Glutamatergic neuron (in vitro differentiated cells): ENCODE results near the gene HOXA9. TPM values are rescaled to one million over a fixed set of nuclear protein-coding genes. Genes with fewer than 3 reads are reported as not detected.

ENCODE experiments used
- DNase-seq: peaks from one replicate; pipeline ENCODE4 v3.0.0; 2022
- H3K27ac Mint-ChIP-seq: one replicate; pipeline ENCODE4 v1.8.0; 2020; ENCODE audit warnings: mild to moderate bottlenecking, mixed read lengths, inconsistent platforms; ENCODE audit not compliant: unreplicated experiment
- H3K27me3 Mint-ChIP-seq: one replicate; pipeline ENCODE4 v1.8.0; 2020; ENCODE audit warnings: mild to moderate bottlenecking, moderate library complexity, mixed read lengths, inconsistent platforms; ENCODE audit not compliant: unreplicated experiment
- H3K36me3 Mint-ChIP-seq: one replicate; pipeline ENCODE4 v1.8.0; 2020; ENCODE audit warnings: mild to moderate bottlenecking, mixed read lengths, inconsistent platforms; ENCODE audit not compliant: unreplicated experiment
- H3K4me1 Mint-ChIP-seq: one replicate; pipeline ENCODE4 v1.8.0; 2020; ENCODE audit warnings: mild to moderate bottlenecking, low read depth, mixed read lengths, inconsistent platforms; ENCODE audit not compliant: unreplicated experiment
- H3K4me3 Mint-ChIP-seq: one replicate; pipeline ENCODE4 v1.8.0; 2020; ENCODE audit warnings: mild to moderate bottlenecking, mixed read lengths, inconsistent platforms; ENCODE audit not compliant: unreplicated experiment
- H3K9me3 Mint-ChIP-seq: one replicate; pipeline ENCODE4 v1.8.0; 2020; ENCODE audit warnings: mild to moderate bottlenecking, moderate library complexity, mixed read lengths, inconsistent platforms; ENCODE audit not compliant: unreplicated experiment
- total RNA-seq: library from RNA; stranded (reverse); fragmentation: NEBNext Ultra II Directional; extraction: Animal tissue kit (Norgen Biotek cat#: 25700); gene quantifications from one replicate; pipeline ENCODE4 v1.2.1, GENCODE V29; 2021; ENCODE audit not compliant: unreplicated experiment
- TF ChIP-seq, protein P1 (sequence below): fragments of 200-600 bp; sonication (generic); IDR thresholded peaks from one replicate; pipeline ENCODE4 v1.5.0; 2021; ENCODE audit not compliant: partially characterized antibody, unreplicated experiment

Gene HOXA9
- total RNA-seq, 1 donor from 2014 or later: not detected

DNA sequence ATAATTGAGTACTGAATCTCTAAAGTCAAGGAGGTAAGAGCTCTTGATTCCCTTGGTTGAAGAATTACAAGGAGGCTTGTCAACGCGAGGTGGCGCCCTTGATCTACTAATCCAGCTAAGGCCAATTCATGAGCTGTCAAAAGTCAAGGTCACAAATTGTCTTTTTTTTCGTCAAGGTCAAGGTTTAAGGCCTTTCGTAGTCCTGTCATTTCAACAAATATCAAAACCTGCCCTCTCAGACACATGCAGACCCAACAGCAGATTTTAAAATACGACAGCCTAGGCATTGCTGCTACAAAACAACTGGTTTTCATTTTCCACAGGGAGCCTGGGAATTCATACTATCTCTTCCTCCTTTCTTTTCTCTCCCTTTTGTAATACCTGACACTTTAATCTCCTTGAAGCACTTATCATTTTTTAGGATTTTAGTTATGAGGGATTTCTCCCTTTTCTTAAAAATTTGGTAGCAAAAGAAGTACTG, 31.0 kb upstream of the HOXA9 start:
- H3K27ac Mint-ChIP-seq: no peak overlapping the region
- H3K4me1 Mint-ChIP-seq: no peaks in the 10 kb centered on the region
- H3K4me3 Mint-ChIP-seq: no peak overlapping the region
- H3K27me3 Mint-ChIP-seq: peaks cover 37% of the 10 kb centered on the region
- peaks cover 13% of the 10 kb centered on the region for H3K9me3 Mint-ChIP-seq
- H3K36me3 Mint-ChIP-seq: no peaks in the 10 kb centered on the region
- DNase-seq: peak; percentile 89
- TF ChIP-seq, protein P1, sequence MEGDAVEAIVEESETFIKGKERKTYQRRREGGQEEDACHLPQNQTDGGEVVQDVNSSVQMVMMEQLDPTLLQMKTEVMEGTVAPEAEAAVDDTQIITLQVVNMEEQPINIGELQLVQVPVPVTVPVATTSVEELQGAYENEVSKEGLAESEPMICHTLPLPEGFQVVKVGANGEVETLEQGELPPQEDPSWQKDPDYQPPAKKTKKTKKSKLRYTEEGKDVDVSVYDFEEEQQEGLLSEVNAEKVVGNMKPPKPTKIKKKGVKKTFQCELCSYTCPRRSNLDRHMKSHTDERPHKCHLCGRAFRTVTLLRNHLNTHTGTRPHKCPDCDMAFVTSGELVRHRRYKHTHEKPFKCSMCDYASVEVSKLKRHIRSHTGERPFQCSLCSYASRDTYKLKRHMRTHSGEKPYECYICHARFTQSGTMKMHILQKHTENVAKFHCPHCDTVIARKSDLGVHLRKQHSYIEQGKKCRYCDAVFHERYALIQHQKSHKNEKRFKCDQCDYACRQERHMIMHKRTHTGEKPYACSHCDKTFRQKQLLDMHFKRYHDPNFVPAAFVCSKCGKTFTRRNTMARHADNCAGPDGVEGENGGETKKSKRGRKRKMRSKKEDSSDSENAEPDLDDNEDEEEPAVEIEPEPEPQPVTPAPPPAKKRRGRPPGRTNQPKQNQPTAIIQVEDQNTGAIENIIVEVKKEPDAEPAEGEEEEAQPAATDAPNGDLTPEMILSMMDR: peak; percentile 78

DNA sequence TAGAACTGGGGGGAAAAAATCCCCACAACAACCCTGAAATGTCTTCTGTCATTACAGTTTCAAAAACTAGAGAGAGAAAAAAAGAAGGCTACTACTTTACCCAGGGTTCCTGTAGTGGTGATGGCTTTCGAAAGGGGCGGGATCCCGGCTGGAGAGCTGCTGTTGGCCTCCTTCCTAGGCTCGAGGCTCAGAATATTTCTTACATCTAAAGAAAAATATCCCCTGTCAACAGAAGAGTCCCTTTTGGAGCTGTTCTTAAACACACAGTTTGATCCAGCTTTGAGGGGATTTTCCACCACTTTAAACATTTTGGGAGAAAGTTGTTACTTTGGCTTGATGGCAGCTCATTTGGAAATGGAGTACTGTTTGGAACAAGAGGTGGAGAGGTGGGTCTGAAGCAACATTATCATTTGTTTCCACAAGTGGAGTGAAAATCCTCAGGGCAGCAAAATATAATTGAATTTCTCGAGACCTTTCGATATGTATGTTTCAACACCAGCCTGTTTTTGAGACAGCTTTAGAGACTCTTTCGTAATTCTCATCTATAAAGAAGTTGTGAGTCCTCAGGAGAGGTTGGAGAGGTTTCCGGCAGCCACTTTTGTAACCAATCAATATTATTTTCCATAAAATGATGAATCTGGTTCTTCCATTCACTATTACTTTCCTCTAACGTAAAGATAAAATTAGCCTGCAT, 29.5 kb upstream of the HOXA9 start:
- peak; percentile 4 for DNase-seq
- H3K27ac Mint-ChIP-seq: no peak overlapping the region
- H3K4me1 Mint-ChIP-seq: no peaks in the 10 kb centered on the region
- H3K4me3 Mint-ChIP-seq: no peak overlapping the region
- H3K9me3 Mint-ChIP-seq: peaks cover 10% of the 10 kb centered on the region
- TF ChIP-seq, protein P1: no peak
- H3K36me3 Mint-ChIP-seq: peaks cover 3% of the 10 kb centered on the region
- peaks cover 38% of the 10 kb centered on the region for H3K27me3 Mint-ChIP-seq

DNA sequence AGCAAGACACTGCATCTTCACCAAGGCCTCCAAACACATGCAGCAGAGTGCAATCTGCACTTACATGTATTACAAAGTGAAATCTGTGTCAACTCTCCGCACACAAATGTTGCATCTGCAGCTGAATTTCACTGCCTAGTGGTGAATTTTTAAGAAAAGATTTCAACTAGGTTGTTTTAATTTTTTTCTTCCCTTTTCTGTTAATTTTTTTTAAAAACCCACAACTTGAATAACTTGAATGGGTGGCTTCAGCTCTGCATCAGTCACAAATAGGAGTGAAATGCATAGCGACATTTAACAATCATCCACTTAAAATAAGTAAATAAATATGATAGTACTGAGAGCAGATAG, 28.6 kb upstream of the HOXA9 start:
- H3K9me3 Mint-ChIP-seq: peaks cover 10% of the 10 kb centered on the region
- peaks cover 3% of the 10 kb centered on the region for H3K36me3 Mint-ChIP-seq
- DNase-seq: no peak
- TF ChIP-seq, protein P1: no peak
- H3K27ac Mint-ChIP-seq: no peak overlapping the region
- H3K4me1 Mint-ChIP-seq: no peaks in the 10 kb centered on the region
- peaks cover 39% of the 10 kb centered on the region for H3K27me3 Mint-ChIP-seq
- H3K4me3 Mint-ChIP-seq: no peak overlapping the region

DNA sequence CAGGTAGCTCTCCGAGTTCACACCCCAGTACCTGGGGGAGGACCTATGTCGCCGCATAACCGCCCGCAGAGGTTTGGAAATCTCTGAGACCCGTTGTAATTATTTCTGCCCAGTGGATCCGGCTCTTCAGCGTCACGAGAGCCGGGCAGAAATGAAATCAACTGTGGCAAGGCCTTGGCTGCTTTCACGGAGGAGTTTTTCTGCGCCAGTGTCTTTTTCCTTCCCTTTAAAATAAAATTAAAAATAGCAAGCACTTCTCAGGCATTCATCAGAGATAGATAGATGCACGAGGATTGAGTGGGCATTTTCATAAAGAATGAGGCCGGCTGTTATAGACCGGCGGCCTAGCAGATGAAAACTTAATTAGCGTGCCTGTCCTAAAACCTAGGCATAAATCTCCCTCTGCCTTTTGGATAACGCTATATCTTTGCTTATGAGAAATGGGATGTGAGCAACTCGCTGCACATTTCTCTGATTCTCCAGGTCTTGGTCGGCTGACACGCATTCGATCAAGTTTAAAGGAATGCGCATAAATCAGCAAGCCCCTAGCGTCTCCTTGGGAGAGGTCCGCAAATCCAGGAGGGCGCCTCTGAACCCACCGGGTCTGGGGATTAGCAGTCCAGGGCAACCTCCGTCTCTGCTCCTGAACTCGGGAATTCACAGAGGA, 28.1 kb upstream of the HOXA9 start:
- Mint-ChIP-seq H3K27ac (no peak overlapping the region), H3K9me3 (peaks cover 12% of the 10 kb centered on the region), H3K27me3 (peaks cover 39% of the 10 kb centered on the region), H3K36me3 (peaks cover 3% of the 10 kb centered on the region), H3K4me3 (no peak overlapping the region), H3K4me1 (peaks cover 3% of the 10 kb centered on the region)
- TF ChIP-seq, protein P1: no peak
- peak; percentile 14 for DNase-seq
